Measurements from ENCODE around the gene CASP7. TPM values are rescaled to one million over a fixed set of nuclear protein-coding genes. Genes with fewer than 3 reads are reported as not detected.

The CASP7 gene
- total RNA-seq, 1 donor from 2014 or later = 11.6 TPM

GRCh38 chr10:113743594-113743993, 63.9 kb downstream of the CASP7 start:
- Mint-ChIP-seq H3K4me3 (ENCODE audit: low read depth) (no peak overlapping the region), H3K27me3 (peaks cover 3% of the 10 kb centered on the region), H3K36me3 (ENCODE audit: insufficient read depth) (no peaks in the 10 kb centered on the region), H3K9me3 (ENCODE audit: low read depth) (peaks cover 3% of the 10 kb centered on the region), H3K4me1 (ENCODE audit: low read depth) (peaks cover 6% of the 10 kb centered on the region), H3K27ac (no peak overlapping the region)
- TF ChIP-seq CTCF (IDR thresholded peaks at IDR 0.05; ENCODE audit: unreplicated experiment) = no peak
- no peak for DNase-seq (ENCODE audit: low spot score, unreplicated experiment)

- no peak overlapping the region for H3K27ac Mint-ChIP-seq
- H3K4me1 Mint-ChIP-seq (ENCODE audit: low read depth) = no peaks in the 10 kb centered on the region
- no peak for TF ChIP-seq CTCF (IDR thresholded peaks at IDR 0.05; ENCODE audit: unreplicated experiment)
- peaks cover 3% of the 10 kb centered on the region for H3K27me3 Mint-ChIP-seq
- H3K36me3 Mint-ChIP-seq (ENCODE audit: insufficient read depth) = no peaks in the 10 kb centered on the region
- H3K9me3 Mint-ChIP-seq (ENCODE audit: low read depth) = peaks cover 3% of the 10 kb centered on the region
- DNase-seq (ENCODE audit: low spot score, unreplicated experiment) = no peak
- no peak overlapping the region for H3K4me3 Mint-ChIP-seq (ENCODE audit: low read depth)
These were observed 65.7 kb downstream of the CASP7 start for GRCh38 chr10:113745374-113745773.

GRCh38 chr10:113746217-113746957, 66.7 kb downstream of the CASP7 start:
- DNase-seq (ENCODE audit: low spot score, unreplicated experiment) = no peak
- H3K4me1 Mint-ChIP-seq (ENCODE audit: low read depth) = no peaks in the 10 kb centered on the region
- TF ChIP-seq CTCF (IDR thresholded peaks at IDR 0.05; ENCODE audit: unreplicated experiment) = no peak
- H3K27ac Mint-ChIP-seq = no peak overlapping the region
- no peaks in the 10 kb centered on the region for H3K36me3 Mint-ChIP-seq (ENCODE audit: insufficient read depth)
- no peak overlapping the region for H3K4me3 Mint-ChIP-seq (ENCODE audit: low read depth)
- H3K27me3 Mint-ChIP-seq = peaks cover 3% of the 10 kb centered on the region
- peaks cover 3% of the 10 kb centered on the region for H3K9me3 Mint-ChIP-seq (ENCODE audit: low read depth)

GRCh38 chr10:113751181-113751732, 71.5 kb downstream of the CASP7 start, which contains the start of gene PLEKHS1:
Gene PLEKHS1, plus strand, starts transcription at chr10:113751682. Its CDS starts 3,596 bp downstream, at chr10:113755278.
- TF ChIP-seq CTCF (IDR thresholded peaks at IDR 0.05; ENCODE audit: unreplicated experiment) = no peak
- H3K36me3 Mint-ChIP-seq (ENCODE audit: insufficient read depth) = no peaks in the 10 kb centered on the region
- no peak for DNase-seq (ENCODE audit: low spot score, unreplicated experiment)
- H3K27ac Mint-ChIP-seq = peak within 1 kb of the TSS; percentile 43
- H3K9me3 Mint-ChIP-seq (ENCODE audit: low read depth) = no peaks in the 10 kb centered on the region
- no peak within 1 kb of the TSS for H3K4me3 Mint-ChIP-seq (ENCODE audit: low read depth)
- peaks cover 1% of the 10 kb centered on the region for H3K4me1 Mint-ChIP-seq (ENCODE audit: low read depth)
- peaks cover 8% of the 10 kb centered on the region for H3K27me3 Mint-ChIP-seq

- Mint-ChIP-seq H3K9me3 (ENCODE audit: low read depth) (no peaks in the 10 kb centered on the region), H3K4me1 (ENCODE audit: low read depth) (peaks cover 1% of the 10 kb centered on the region), H3K27ac (no peak overlapping the region), H3K27me3 (peaks cover 11% of the 10 kb centered on the region), H3K36me3 (ENCODE audit: insufficient read depth) (no peaks in the 10 kb centered on the region), H3K4me3 (ENCODE audit: low read depth) (no peak overlapping the region)
- no peak for DNase-seq (ENCODE audit: low spot score, unreplicated experiment)
- TF ChIP-seq CTCF (IDR thresholded peaks at IDR 0.05; ENCODE audit: unreplicated experiment) = no peak
These were observed 72.8 kb downstream of the CASP7 start for GRCh38 chr10:113752553-113752952.

Measured in progenitor cell of endocrine pancreas (in vitro differentiated cells).